GM12878 (cell line): ENCODE measurements around the gene ANKRD6. TPM values are rescaled to one million over a fixed set of nuclear protein-coding genes. Genes with fewer than 3 reads are reported as not detected.

Source experiments
- ATAC-seq: fragments of 200-7000 bp; cut with Tn5 transposase; 3 replicates; pipeline ENCODE4 v1.9.1; 2020; ENCODE audit warnings: mild to moderate bottlenecking, moderate library complexity
- BruUV-seq: library from RNA; stranded (reverse); fragments of 400-500 nt; replicated peaks from 2 replicates; lab custom pipeline; 2021; lab: Mats Ljungman, UMichigan
- CTCF ChIA-PET: fragments of 300-600 bp; sonication (Branson Sonifier 250); formaldehyde crosslinking; extraction: SDS; loops from one replicate; lab custom pipeline; 2021; ENCODE audit warnings: inconsistent platforms; lab: Yijun Ruan, JAX
- POLR2A ChIA-PET: fragments of 350-600 bp; formaldehyde crosslinking; extraction: SDS; loops from one replicate; lab custom pipeline; 2021; ENCODE audit warnings: inconsistent platforms; lab: Charles Lee
- RAD21 ChIA-PET: fragments of 300-600 bp; sonication (Branson Sonifier 250); formaldehyde crosslinking; loops from one replicate; lab custom pipeline; 2023; ENCODE audit warnings: antibody characterized with exemption; ENCODE audit not compliant: unreplicated experiment; lab: Charles Lee
- SMC1A ChIA-PET: fragments of 300-600 bp; sonication (Branson Sonifier 250); formaldehyde crosslinking; loops from one replicate; lab custom pipeline; 2023; ENCODE audit not compliant: unreplicated experiment, uncharacterized antibody; lab: Charles Lee
- DNase-seq: peaks from one replicate; pipeline ENCODE4 v3.0.0-alpha.2; 2011; ENCODE audit warnings: low read depth, low spot score
- FAIRE-seq: peaks from 3 replicates; lab custom pipeline; 2011; peaks lifted over from hg19 to GRCh38; lab: Jason Lieb, UNC
- H2AFZ ChIP-seq: 2 replicates; pipeline ENCODE4 v1.6.0; 2011; ENCODE audit warnings: low read depth, low read length, control low read depth; ENCODE audit not compliant: control insufficient read depth
- H3K27ac ChIP-seq: 2 replicates; pipeline ENCODE4 v1.5.1; 2011; ENCODE audit warnings: control low read depth; ENCODE audit not compliant: control insufficient read depth, insufficient read depth
- H3K27me3 ChIP-seq, 2 experiments: replicated peaks in 1 of 2; 2 replicates each; pipeline versions ENCODE4 v1.6.0 to v1.6.1; 2011; ENCODE audit warnings: low read length in 1 of 2; ENCODE audit not compliant: control insufficient read depth in 2 of 2, insufficient read depth in 2 of 2
- H3K36me3 ChIP-seq, 2 experiments: 2 replicates each; pipeline ENCODE4 v1.5.1; 2011; ENCODE audit warnings: low read length in 1 of 2; ENCODE audit not compliant: control insufficient read depth in 2 of 2, insufficient read depth in 2 of 2
- H3K4me1 ChIP-seq: 2 replicates; pipeline ENCODE4 v1.6.1; 2011; ENCODE audit warnings: mild to moderate bottlenecking, low read length, moderate library complexity, mixed read lengths; ENCODE audit not compliant: control insufficient read depth, insufficient read depth
- H3K4me2 ChIP-seq: 2 replicates; pipeline ENCODE4 v1.6.0; 2011; ENCODE audit warnings: control low read depth; ENCODE audit not compliant: control insufficient read depth, insufficient read depth
- H3K4me3 ChIP-seq: fragments of 200-600 bp; sonication (generic); 2 replicates; pipeline ENCODE4 v1.5.1; 2016
- H3K79me2 ChIP-seq: 2 replicates; pipeline ENCODE4 v1.6.0; 2011; ENCODE audit warnings: low read length; ENCODE audit not compliant: control insufficient read depth, insufficient read depth
- H3K9ac ChIP-seq: 2 replicates; pipeline ENCODE4 v1.8.0; 2011; ENCODE audit warnings: low read length, control low read depth, mixed read lengths; ENCODE audit not compliant: control insufficient read depth, insufficient read depth
- H3K9me3 ChIP-seq: replicated peaks from 3 replicates; pipeline ENCODE4 v1.5.1; 2011; ENCODE audit warnings: mild to moderate bottlenecking, low read length; ENCODE audit not compliant: control insufficient read depth, insufficient read depth
- H4K20me1 ChIP-seq: 2 replicates; pipeline ENCODE4 v1.6.0; 2011; ENCODE audit not compliant: control insufficient read depth, insufficient read depth
- E2F8 ChIP-seq: fragments of 450-650 bp; IDR thresholded peaks from 2 replicates; pipeline ENCODE4 v1.6.1; 2018; ENCODE audit warnings: mild to moderate bottlenecking, low read depth, moderate library complexity; ENCODE audit not compliant: partially characterized antibody
- E4F1 ChIP-seq: fragments of 450-650 bp; IDR thresholded peaks from 2 replicates; pipeline ENCODE4 v1.6.1; 2018; ENCODE audit warnings: borderline replicate concordance, mild to moderate bottlenecking; ENCODE audit not compliant: partially characterized antibody
- ESRRA ChIP-seq: IDR thresholded peaks from 2 replicates; pipeline ENCODE4 v1.6.1; 2012; ENCODE audit warnings: mild to moderate bottlenecking, low read length, improper control_type of control experiment
- HDGF ChIP-seq: fragments of 450-650 bp; IDR thresholded peaks from 2 replicates; pipeline ENCODE4 v1.6.1; 2016; ENCODE audit warnings: antibody characterized with exemption
- JUNB ChIP-seq: IDR thresholded peaks from 2 replicates; pipeline ENCODE4 v1.6.1; 2016; ENCODE audit warnings: antibody characterized with exemption, mild to moderate bottlenecking
- NBN ChIP-seq: fragments of 450-650 bp; IDR thresholded peaks from 2 replicates; pipeline ENCODE4 v1.6.1; 2016
- NR2F1 ChIP-seq: fragments of 450-650 bp; conservative IDR thresholded peaks from 2 replicates; pipeline ENCODE4 v1.6.1; 2017; ENCODE audit warnings: mild to moderate bottlenecking
- RAD51 ChIP-seq: fragments of 450-650 bp; IDR thresholded peaks from 2 replicates; pipeline ENCODE4 v1.6.1; 2016; ENCODE audit warnings: moderate library complexity, mild to moderate bottlenecking, inconsistent platforms
- ZNF24 ChIP-seq: fragments of 450-650 bp; IDR thresholded peaks from 2 replicates; pipeline ENCODE4 v1.6.1; 2017; ENCODE audit warnings: antibody characterized with exemption, mild to moderate bottlenecking
- WGBS: methylation state at CpG from one replicate; pipeline ENCODE4 v1.1.6; 2016; ENCODE audit warnings: low lambda C conversion rate; ENCODE audit not compliant: insufficient replicate concordance, insufficient coverage; ENCODE audit errors: missing lambda C conversion rate; 5-methylcytosine and 5-hydroxymethylcytosine counted together
- in situ Hi-C: fragments of 300-500 bp; cut with MboI; formaldehyde crosslinking; loops from 9 replicates; pipeline ENCODE4 v1.14.3; 2018; ENCODE audit warnings: mixed read lengths
- intact Hi-C: fragments of 100-400 bp; cut with micrococcal nuclease; formaldehyde crosslinking; loops from one replicate; pipeline ENCODE4 v1.14.2; 2022; ENCODE audit not compliant: unreplicated experiment
- polyA plus RNA-seq, 11 experiments: library from polyadenylated mRNA; depleted of rRNA in 4 of 11; unstranded in 6 of 11; stranded (reverse) in 5 of 11; fragments of >200 nt; fragmentation: Nextera tagmentation in 4 of 11; fragmentation: Illumina TruSeq in 1 of 11; extraction: Ambion mirVana in 4 of 11; extraction: Trizol in 1 of 11; gene quantifications; 1 replicate in 1 of 11; 2 replicates in 10 of 11; pipeline versions ENCODE4 v1.2.1 to v1.2.3, GENCODE V29; 2011 to 2016; ENCODE audit warnings: inconsistent platforms in 2 of 11, missing spikeins in 2 of 11, low read depth in 1 of 11
- total RNA-seq, 4 experiments: library from RNA; depleted of rRNA in 3 of 4; stranded (reverse); fragments of >200 nt in 3 of 4; fragmentation: Illumina TruSeq in 1 of 4; extraction: Trizol in 1 of 4; gene quantifications; 2 replicates each; pipeline versions ENCODE4 v1.2.1 to v1.2.3, GENCODE V29; 2013 to 2021

ANKRD6 gene
- total and polyA plus RNA-seq, 10 of the 15 experiments (the other 5 are each of a cell fraction or from before 2014, with no cell fraction given): 0.03 to 0.90 (median 0.38) TPM

GRCh38 chr6:89410231-89410761 is 22.7 kb upstream of the ANKRD6 start:
- peaks cover 55% of the 10 kb centered on the region for H3K79me2 ChIP-seq
- peak overlapping the region; percentile 71 for H3K9ac ChIP-seq
- peak; percentile 7; the same call in 2 of the 3 replicates for ATAC-seq
- 11% methylated on average over 10 of the region's 10 CpGs for WGBS
- peaks cover 7% of the 10 kb centered on the region; the same call in 1 of the 2 replicates for H3K4me1 ChIP-seq
- no peak for FAIRE-seq
- TF ChIP-seq ZNF24 (0 out of 2 replicates have a peak, but pooled peaks have one; percentile 28), HDGF (no peak)
- peak overlapping the region; percentile 83; the same call in 1 of the 2 replicates for H3K4me2 ChIP-seq
- POLR2A ChIA-PET: interaction anchor here (1.2 kb wide), 1 partner anchor 25 kb away, joined by 3 read pairs; no protein-coding TSS in a partner anchor
- BruUV-seq: no TSS peak
- no peak for DNase-seq
- no peak overlapping the region for H2AFZ ChIP-seq
- peak overlapping the region; percentile 54; the same call in 1 of the 2 replicates for H3K27ac ChIP-seq
- RAD21 ChIA-PET: interaction anchor here (1.3 to 2.2 kb wide), 2 partner anchors 22 to 38 kb away, joined by 4 to 7 read pairs; no protein-coding TSS in a partner anchor
- no peaks in the 10 kb centered on the region for H3K9me3 ChIP-seq
- SMC1A ChIA-PET: interaction anchor here (0.7 to 2.8 kb wide), 5 partner anchors 31 to 428 kb away, joined by 3 to 9 read pairs (median 4); no protein-coding TSS in a partner anchor
- intact Hi-C loops: loop anchor here (2.0 kb wide), 1 partner anchor 37 kb away; no protein-coding TSS in a partner anchor
- no peaks in the 10 kb centered on the region for H3K36me3 ChIP-seq
- peak overlapping the region; percentile 82 for H3K4me3 ChIP-seq
- no peaks in the 10 kb centered on the region; a peak in 1 of 4 replicates for H3K27me3 ChIP-seq
- CTCF ChIA-PET: interaction anchor here (1.3 kb wide), 1 partner anchor 38 kb away, joined by 3 read pairs; no protein-coding TSS in a partner anchor
- in situ Hi-C loops: no loop called here
- H4K20me1 ChIP-seq: no peaks in the 10 kb centered on the region

GRCh38 chr6:89410788-89411144 is 22.2 kb upstream of the ANKRD6 start:
- Histone ChIP-seq H3K36me3 (no peaks in the 10 kb centered on the region), H3K27ac (peak overlapping the region; percentile 54), H3K79me2 (peaks cover 50% of the 10 kb centered on the region), H3K9ac (peak overlapping the region; percentile 71), H4K20me1 (no peaks in the 10 kb centered on the region), H3K9me3 (no peaks in the 10 kb centered on the region), H3K4me2 (peak overlapping the region; percentile 83), H3K4me1 (peaks cover 7% of the 10 kb centered on the region; the same call in 1 of the 2 replicates), H3K4me3 (peak overlapping the region; percentile 82), H2AFZ (peak overlapping the region; percentile 64), H3K27me3 (no peaks in the 10 kb centered on the region; a peak in 1 of 4 replicates)
- SMC1A ChIA-PET: interaction anchor here (0.7 to 1.5 kb wide), 4 partner anchors 32 to 428 kb away, joined by 3 to 4 read pairs (median 4); no protein-coding TSS in a partner anchor
- no TSS peak for BruUV-seq
- DNase-seq (no peak), FAIRE-seq (peak; percentile 7), ATAC-seq (no peak)
- WGBS: 1% methylated on average over 4 of the region's 4 CpGs
- RAD21 ChIA-PET: interaction anchor here (1.3 to 2.2 kb wide), 2 partner anchors 22 to 38 kb away, joined by 4 to 7 read pairs; no protein-coding TSS in a partner anchor
- in situ Hi-C loops (no loop called here), intact Hi-C loops (loop anchor here (2.0 kb wide), 1 partner anchor 38 kb away; no protein-coding TSS in a partner anchor)
- TF ChIP-seq NBN (no peak), RAD51 (no peak), ESRRA (no peak), JUNB (no peak), E4F1 (no peak), E2F8 (no peak), NR2F1 (0 out of 2 replicates have a peak, but pooled peaks have one; percentile 27)
- CTCF ChIA-PET: interaction anchor here (1.3 kb wide), 1 partner anchor 38 kb away, joined by 3 read pairs; no protein-coding TSS in a partner anchor
- POLR2A ChIA-PET: interaction anchor here (1.2 kb wide), 1 partner anchor 25 kb away, joined by 3 read pairs; no protein-coding TSS in a partner anchor
